A673 (cell line): Measurements from ENCODE around the gene PCGF2. TPM values are rescaled to one million over a fixed set of nuclear protein-coding genes. Genes with fewer than 3 reads are reported as not detected.

ENCODE experiments used
- Bru-seq: library from RNA; stranded (reverse); fragments of 400-500 nt; gene quantifications from one replicate; lab custom pipeline; 2021; lab: Mats Ljungman, UMichigan
- BruChase-seq, 2 experiments: library from RNA; stranded (reverse); fragments of 400-500 nt; gene quantifications; one replicate each; lab custom pipeline; 2021; lab: Mats Ljungman, UMichigan
- BruUV-seq: library from RNA; stranded (reverse); fragments of 400-500 nt; replicated peaks from 2 replicates; lab custom pipeline; 2021; lab: Mats Ljungman, UMichigan
- CTCF ChIA-PET: fragments of 300-600 bp; sonication (Branson Sonifier 250); formaldehyde crosslinking; loops from one replicate; lab custom pipeline; 2022; ENCODE audit warnings: antibody characterized with exemption; lab: Charles Lee
- POLR2A ChIA-PET: fragments of 300-600 bp; sonication (Branson Sonifier 250); formaldehyde crosslinking; loops from one replicate; lab custom pipeline; 2022; ENCODE audit warnings: antibody characterized with exemption; ENCODE audit not compliant: low non-redundant PET; lab: Charles Lee
- DNase-seq: peaks from one replicate; pipeline ENCODE4 v3.0.0-alpha.2; 2015; ENCODE audit warnings: low spot score
- H3K27ac ChIP-seq: fragments of 200-600 bp; sonication (generic); 2 replicates; pipeline ENCODE4 v1.5.1; 2016; ENCODE audit warnings: mixed run types, low read depth, mild to moderate bottlenecking, mixed read lengths, antibody characterized with exemption, low read length; ENCODE audit not compliant: poor library complexity, severe bottlenecking
- H3K27me3 ChIP-seq: fragments of 200-600 bp; sonication (generic); replicated peaks from 2 replicates; pipeline ENCODE4 v1.6.1; 2017; ENCODE audit warnings: mixed run types, low read depth, mild to moderate bottlenecking, mixed read lengths, antibody characterized with exemption, low read length; ENCODE audit not compliant: insufficient read depth, poor library complexity
- H3K36me3 ChIP-seq: fragments of 200-600 bp; sonication (generic); 2 replicates; pipeline ENCODE4 v1.6.1; 2016; ENCODE audit warnings: mixed run types, mild to moderate bottlenecking, mixed read lengths, antibody characterized with exemption, low read length; ENCODE audit not compliant: insufficient read depth, poor library complexity, severe bottlenecking
- H3K4me1 ChIP-seq: fragments of 200-600 bp; sonication (generic); 2 replicates; pipeline ENCODE4 v1.6.1; 2017; ENCODE audit warnings: mixed run types, mild to moderate bottlenecking, mixed read lengths, antibody characterized with exemption, low read length; ENCODE audit not compliant: insufficient read depth, poor library complexity, severe bottlenecking
- H3K4me3 ChIP-seq: fragments of 200-600 bp; sonication (generic); 2 replicates; pipeline ENCODE4 v1.5.1; 2016; ENCODE audit warnings: low read depth, mixed run types, mild to moderate bottlenecking, mixed read lengths, low read length; ENCODE audit not compliant: poor library complexity, severe bottlenecking
- H3K9me3 ChIP-seq: fragments of 200-600 bp; sonication (generic); 2 replicates; pipeline ENCODE4 v1.6.1; 2016; ENCODE audit warnings: mixed run types, low read depth, mild to moderate bottlenecking, mixed read lengths, antibody characterized with exemption, low read length; ENCODE audit not compliant: poor library complexity, severe bottlenecking
- CTCF ChIP-seq: fragments of 300-800, 200-600 bp; sonication (generic); conservative IDR thresholded peaks from 2 replicates; pipeline ENCODE4 v1.5.1; 2017; ENCODE audit warnings: low read depth, mild to moderate bottlenecking, antibody characterized with exemption, low read length, moderate library complexity, mixed read lengths
- EZH2 ChIP-seq: fragments of 200-600 bp; sonication (generic); IDR thresholded peaks from 2 replicates; pipeline ENCODE4 v1.6.1; 2017; ENCODE audit warnings: borderline replicate concordance, low read depth, mild to moderate bottlenecking, mixed read lengths, antibody characterized with exemption, low read length; ENCODE audit not compliant: poor library complexity, severe bottlenecking
- intact Hi-C: fragments of 100-400 bp; cut with micrococcal nuclease; formaldehyde crosslinking; loops from one replicate; pipeline ENCODE4 v1.10.0; 2022; ENCODE audit not compliant: unreplicated experiment
- long read RNA-seq: library from polyadenylated mRNA; stranded (forward); transcript quantifications from one replicate; pipeline ENCODE4 v2.0.0, GENCODE V29; 2022
- total RNA-seq: library from RNA; stranded (reverse); gene quantifications from 2 replicates; pipeline ENCODE4 v1.2.3, GENCODE V29; 2021

PCGF2 gene
- total RNA-seq (34.4 and 42.0 TPM in 2 replicates), Bru-seq, nascent RNA (percentile 57 among the genes with signal in this experiment), BruChase-seq, experiment 1, labeled RNA remaining after a 2-hour chase (percentile 70 among the genes with signal in this experiment), BruChase-seq, experiment 2, labeled RNA remaining after a 6-hour chase (percentile 77 among the genes with signal in this experiment)
- long read RNA-seq, partial matches to known transcripts = 11 of 22 reads
- long read RNA-seq, other reads (novel, unspliced or antisense) = 11 of 22 reads

DNA sequence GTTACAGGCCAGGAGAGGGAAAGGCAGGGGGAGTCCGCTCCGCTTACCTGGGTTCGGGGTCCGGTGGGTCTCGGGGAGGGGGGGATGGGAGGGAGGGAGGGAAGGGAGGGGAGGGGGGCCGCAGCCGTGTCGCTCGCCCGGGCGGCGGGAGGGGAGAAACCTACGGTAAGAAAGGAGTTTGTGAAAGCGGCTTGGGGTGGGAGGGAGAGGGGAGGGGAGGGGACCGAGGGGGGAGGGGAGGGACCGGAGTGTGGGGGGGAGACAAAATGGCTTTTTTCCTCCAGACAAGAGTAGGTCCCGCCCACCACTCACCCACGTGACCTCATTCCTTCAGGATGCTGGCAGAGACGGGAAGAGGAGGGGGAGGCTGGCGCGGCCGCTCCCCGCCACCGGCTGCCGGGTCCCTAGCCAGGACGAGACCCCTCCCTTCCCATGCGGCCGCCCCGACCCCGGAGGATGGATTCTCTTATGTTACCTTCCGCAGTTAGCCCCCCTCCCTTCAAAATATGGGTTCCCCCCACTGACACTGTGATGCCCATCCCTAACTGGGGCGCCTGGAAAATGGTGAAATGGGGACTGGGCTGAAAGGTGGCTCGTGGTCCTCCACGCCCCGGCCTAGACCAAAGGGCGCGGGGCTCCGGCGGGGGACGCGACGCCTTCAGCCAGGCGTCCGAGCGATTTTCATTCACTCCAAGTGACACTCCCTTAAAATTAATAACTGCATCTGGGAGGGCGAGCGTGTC is at the start of gene PCGF2:
PCGF2 (minus strand) TSS at position 188 of the 743 bp plus-strand sequence. CDS start 7,934 bp downstream, outside the sequence.
- Histone ChIP-seq H3K9me3 (no peaks in the 10 kb centered on the region), H3K4me1 (peaks cover 28% of the 10 kb centered on the region), H3K27me3 (no peaks in the 10 kb centered on the region), H3K36me3 (no peaks in the 10 kb centered on the region), H3K27ac (peak within 1 kb of the TSS; percentile 81), H3K4me3 (peak within 1 kb of the TSS; percentile 86)
- CTCF ChIA-PET = no interaction called here
- POLR2A ChIA-PET = no interaction called here
- peak; percentile 90 for DNase-seq
- BruUV-seq = no TSS peak
- no peak for TF ChIP-seq CTCF
- intact Hi-C loops = no loop called here

GRCh38 chr17:38797828-38798227 is 49.7 kb upstream of the PCGF2 start:
- POLR2A ChIA-PET = no interaction called here
- H3K4me1 ChIP-seq = no peaks in the 10 kb centered on the region

GRCh38 chr17:38797158-38797490 is 49.0 kb upstream of the PCGF2 start:
- Histone ChIP-seq H3K27me3 (no peaks in the 10 kb centered on the region), H3K9me3 (no peaks in the 10 kb centered on the region), H3K36me3 (no peaks in the 10 kb centered on the region), H3K4me3 (no peak overlapping the region), H3K4me1 (no peaks in the 10 kb centered on the region), H3K27ac (no peak overlapping the region)
- TF ChIP-seq CTCF (no peak), EZH2 (no peak)
- ChIA-PET CTCF (no interaction called here), POLR2A (no interaction called here)
- no TSS peak for BruUV-seq
- DNase-seq = no peak
- intact Hi-C loops = no loop called here

More at GRCh38 chr17:38797828-38798227, 49.7 kb upstream of the PCGF2 start:
- Histone ChIP-seq H3K9me3 (no peaks in the 10 kb centered on the region), H3K36me3 (no peaks in the 10 kb centered on the region), H3K27me3 (no peaks in the 10 kb centered on the region), H3K4me3 (peak overlapping the region; percentile 69), H3K27ac (no peak overlapping the region)
- intact Hi-C loops = no loop called here
- no peak for TF ChIP-seq EZH2
- no peak for TF ChIP-seq CTCF
- no TSS peak for BruUV-seq
- DNase-seq = no peak
- CTCF ChIA-PET = no interaction called here
